Suppressor macrophage treated with lipopolysaccharide for 1 hour (primary cell): ENCODE results near the gene RDH13.

Experiments
- DNase-seq, 3 donors: peaks; one replicate each; pipeline ENCODE4 v3.0.0-alpha.2; 2020 to 2022

Gene RDH13

DNA sequence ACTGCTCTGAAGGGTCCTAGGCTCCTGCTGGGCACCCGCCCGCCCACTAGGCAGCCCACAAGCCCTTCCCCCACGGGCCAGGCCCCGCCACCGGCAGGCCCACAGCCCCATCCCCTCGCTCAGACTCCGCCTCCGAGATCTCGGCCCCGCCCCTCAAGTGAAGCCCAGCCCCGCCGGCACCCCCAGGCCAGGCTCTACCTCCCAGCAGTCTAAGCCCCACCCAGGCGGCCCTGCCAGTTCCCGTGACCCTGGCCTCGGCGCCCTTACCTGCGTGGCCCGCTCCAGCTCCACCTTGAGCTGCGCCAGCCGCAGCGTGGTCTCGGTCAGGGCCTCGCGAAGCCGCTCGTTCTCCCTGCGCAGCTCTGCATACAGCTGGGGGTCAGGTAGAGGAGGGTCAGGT is 29.0 kb upstream of the RDH13 start:
- no peak for DNase-seq

DNA sequence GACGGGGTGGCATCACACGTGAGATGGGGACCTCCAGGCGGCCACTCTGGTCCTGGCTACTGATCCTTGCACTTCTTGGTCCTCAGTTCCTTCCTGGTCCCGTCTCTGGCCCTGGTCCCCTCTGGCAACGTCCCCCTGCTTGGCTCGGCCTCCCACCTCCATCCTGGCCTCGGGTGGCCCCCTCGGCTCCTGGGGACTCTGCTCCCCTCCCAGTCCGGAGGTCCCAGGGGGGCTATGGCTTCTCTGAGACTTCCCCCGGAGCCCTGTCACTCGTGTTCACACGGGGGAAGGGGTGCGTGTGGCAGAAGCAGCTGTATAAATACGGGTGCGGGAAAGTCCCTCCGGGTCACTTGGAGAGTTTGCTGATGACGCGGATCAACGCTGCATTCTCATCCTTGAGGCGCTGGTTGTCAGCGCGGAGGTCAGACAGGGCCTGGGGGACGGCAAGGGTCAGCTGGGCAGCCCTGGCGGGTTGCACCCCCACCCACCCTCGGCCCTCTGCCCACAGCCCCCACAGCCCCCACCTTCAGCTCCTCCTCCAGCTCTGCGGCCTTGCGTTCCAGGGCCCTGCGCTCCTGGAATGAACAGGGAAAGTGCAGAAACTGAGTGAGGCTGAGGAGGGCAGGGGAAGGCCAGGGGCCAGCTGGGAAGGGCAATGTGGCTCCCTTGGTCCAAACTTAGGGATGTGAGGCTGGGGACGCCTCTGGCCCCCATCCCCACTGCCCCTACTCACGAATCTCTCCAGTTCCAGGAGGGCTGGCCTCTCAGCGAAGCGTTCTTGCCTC is 28.4 kb upstream of the RDH13 start:
- DNase-seq = no peak

DNA sequence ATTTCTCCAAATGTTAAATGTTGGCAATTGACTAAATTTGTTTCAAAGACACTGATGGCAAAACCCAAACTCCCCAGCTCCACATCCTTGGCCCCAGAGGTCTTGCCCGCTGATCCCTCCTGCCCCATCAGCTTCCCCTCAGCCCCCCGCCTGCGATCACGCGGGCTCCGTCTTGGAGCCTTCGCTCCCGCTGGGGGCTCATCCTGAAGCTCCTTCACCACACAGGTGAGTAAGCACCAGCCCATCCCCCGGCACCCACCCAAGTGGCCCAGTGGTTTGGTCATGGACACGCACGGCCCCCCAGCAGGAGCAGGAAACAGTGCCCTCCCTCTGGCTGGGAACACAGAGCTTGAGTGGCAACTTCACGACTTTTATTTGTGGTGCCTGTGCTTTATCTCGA is 27.6 kb upstream of the RDH13 start:
- no peak for DNase-seq

DNA sequence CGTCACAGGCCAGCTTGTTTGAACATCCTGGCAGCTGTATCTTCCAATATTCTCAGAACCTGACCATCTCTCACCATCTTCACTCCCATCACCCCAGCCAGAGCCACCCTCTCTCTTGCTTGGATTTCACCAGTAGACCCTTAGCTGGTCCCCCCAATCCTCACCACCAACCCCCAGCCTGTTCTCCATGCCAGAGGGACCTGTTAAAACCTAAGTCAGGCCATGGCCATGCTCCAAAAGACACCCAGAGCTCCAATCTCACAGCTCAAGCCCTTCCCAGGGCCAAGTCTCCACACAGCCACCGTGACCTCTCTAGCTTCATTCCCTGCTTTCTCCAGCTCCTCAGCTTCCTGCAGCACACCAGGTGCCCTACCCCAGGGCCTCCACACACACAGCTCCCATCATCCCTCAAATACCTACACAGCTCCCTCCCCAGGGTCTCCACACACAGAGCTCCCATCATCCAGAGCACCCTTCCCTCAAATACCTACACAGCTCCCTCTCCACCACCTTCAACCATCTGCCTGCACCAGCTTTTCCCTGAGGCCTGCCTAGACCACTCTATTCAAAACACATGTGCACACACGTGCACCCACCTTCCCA is 26.5 kb upstream of the RDH13 start:
- no peak for DNase-seq

DNA sequence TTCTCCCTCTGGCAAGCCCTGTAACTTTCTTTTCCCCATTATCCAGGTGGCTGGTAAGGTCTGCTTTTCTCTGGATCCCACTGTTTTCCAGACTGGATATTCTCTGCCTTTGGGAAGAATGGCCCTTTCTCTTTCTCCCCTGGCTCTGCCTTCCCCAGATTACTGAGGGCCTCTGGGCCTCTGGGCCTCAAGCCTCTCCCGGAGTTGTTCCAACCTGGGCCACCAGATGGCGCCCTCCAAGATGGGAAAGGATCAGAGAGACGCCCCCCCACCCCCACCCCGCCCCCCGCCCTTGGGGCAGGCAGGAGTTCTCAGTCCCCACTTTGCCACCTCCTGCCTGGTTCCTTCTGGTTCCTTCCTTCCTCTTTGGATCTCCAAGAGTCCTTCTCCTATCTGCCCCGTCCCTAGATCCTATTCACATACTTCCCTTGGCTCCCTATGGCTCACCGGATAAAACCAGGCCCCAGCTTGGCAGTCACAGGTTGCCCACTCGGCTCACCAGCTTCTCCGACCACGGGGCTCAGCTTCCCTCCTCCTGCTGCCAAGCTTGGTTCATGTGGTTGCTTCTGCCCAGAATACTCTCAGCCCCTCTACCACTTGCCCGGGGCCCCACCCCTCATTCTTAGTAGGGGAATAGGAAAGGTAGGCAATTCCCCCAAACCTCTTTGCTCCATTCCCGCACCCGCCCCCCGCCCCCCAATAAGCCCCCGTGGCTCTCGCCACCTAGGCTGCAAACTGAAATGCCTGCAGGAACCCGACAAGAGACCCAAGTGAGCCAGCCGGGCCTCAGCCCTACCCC is 25.8 kb upstream of the RDH13 start:
- peak; percentile 78 to 86 (median 79) for DNase-seq

DNA sequence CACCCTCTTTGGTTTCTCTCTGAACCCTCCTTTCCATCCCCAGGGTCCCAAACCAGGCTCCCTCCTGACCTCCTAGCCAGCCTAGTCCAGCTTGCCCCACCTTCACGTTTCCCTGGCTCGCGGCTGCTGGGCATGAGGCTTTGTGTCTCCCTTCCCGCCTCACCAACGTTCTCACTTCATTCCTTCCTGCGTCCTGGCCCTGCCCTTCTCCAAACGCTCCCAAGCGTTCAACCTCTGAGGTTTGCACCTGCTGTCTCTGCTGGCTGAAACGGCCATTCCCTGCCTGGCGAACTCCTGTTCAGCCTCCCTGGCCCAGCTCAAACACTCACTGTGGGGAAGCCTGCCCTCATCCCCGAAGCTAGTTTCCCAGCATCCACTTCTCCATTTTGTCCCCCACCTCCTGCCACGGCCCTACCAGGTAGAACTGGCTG is 25.1 kb upstream of the RDH13 start:
- DNase-seq = no peak

DNA sequence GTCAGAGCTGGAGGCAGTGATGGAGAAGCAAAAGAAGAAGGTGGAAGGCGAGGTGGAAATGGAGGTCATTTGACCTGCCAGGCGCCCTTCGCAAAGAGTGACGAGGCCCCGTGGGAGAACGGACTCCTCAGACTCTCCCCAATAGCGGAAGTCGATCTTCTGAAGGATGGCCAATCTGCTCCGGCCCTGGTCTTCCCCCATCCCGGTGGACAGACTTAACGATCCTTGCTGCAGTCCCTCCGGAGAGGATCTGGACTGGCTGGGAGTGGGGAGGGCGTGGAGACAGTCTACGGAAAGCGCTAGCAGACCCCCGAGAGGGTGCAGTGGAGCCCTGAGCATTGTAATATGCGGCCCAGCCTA is 24.6 kb upstream of the RDH13 start:
- peak; percentile 55 to 75 (median 63) for DNase-seq

DNA sequence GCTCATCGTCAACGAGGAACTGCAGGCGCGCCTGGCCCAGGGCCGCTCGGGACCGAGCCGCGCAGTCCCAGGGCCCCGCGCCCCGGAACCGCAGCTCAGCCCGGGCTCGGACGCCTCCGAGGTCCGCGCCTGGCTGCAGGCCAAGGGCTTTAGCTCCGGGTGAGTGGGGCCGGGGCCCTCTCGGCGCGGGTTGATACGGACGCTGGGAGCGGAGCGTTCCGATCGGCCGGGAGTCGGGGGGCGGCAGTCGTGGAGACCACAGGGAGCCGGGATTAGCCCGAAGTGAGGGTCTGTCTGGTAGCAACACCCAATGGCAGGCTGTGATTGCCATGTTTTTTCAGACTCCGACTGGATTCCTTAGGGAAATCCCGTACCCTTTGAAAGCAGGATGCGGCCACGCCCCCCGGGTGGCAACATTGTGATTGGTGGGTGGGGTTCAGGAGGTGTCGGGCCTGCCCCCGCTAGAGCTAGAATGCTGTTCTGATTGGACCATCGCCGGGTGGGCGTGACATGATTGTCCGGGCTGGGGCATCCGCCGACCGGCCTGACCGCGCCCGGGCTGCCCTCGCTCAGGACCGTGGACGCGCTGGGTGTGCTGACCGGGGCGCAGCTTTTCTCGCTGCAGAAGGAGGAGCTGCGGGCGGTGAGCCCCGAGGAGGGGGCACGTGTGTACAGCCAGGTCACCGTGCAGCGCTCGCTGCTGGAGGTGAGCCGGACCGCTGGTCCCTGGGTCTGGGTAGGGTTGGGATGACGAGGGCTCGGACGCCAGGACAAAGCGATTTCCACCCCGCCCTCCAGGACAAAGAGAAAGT is 24.0 kb upstream of the RDH13 start:
- peak; percentile 84 to 95 (median 90) for DNase-seq

DNA sequence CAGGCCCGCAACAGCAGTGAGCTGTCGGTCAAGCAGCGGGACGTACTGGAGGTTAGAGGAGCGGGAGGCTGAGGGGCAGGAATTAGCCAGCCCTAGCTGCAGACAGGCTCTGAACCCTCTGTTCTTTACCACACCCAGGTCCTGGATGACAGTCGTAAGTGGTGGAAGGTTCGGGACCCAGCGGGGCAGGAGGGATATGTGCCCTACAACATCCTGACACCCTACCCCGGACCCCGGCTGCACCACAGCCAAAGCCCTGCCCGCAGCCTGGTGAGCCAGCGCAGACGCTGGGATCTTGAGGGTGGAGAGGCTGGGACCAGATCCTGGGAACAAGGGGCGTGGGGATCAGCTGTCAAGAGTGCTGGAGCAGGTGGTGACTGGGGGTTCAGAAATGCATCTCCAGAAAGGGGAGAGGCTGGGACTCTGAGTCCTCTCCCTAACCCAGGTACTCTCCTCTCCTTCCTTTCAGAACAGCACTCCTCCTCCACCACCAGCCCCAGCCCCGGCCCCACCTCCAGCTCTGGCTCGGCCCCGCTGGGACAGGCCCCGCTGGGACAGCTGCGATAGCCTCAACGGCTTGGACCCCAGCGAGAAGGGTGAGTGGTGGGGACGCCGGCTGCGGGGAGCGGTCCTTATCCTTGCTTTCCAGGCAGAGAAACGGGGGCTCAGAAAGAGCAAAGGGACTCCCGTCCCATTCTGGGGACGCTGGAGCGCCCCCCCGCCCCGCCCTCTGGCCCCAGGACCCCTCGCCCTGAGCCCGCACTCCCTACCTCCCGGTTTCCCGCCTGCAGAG is 23.2 kb upstream of the RDH13 start:
- no peak for DNase-seq

DNA sequence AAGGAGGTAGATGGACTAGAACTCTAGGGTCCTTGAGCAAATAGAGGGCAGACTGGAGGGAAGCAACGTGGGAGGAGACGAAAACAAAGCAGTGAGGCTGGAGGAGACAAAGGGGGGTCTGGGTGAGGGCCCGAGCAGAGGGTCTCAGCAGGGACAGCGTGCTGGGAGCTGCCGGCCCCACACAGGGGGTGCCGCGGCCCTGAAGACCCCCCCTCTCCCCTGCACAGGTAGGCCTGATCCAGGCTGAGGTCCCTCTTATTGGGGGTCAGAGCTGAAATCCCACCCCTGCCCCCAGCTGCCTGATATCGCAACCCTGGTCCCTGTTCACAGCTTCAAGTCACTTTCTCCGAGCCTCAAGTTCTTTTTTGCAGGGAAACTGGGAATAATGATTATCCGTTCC is 21.5 kb upstream of the RDH13 start:
- DNase-seq = no peak

DNA sequence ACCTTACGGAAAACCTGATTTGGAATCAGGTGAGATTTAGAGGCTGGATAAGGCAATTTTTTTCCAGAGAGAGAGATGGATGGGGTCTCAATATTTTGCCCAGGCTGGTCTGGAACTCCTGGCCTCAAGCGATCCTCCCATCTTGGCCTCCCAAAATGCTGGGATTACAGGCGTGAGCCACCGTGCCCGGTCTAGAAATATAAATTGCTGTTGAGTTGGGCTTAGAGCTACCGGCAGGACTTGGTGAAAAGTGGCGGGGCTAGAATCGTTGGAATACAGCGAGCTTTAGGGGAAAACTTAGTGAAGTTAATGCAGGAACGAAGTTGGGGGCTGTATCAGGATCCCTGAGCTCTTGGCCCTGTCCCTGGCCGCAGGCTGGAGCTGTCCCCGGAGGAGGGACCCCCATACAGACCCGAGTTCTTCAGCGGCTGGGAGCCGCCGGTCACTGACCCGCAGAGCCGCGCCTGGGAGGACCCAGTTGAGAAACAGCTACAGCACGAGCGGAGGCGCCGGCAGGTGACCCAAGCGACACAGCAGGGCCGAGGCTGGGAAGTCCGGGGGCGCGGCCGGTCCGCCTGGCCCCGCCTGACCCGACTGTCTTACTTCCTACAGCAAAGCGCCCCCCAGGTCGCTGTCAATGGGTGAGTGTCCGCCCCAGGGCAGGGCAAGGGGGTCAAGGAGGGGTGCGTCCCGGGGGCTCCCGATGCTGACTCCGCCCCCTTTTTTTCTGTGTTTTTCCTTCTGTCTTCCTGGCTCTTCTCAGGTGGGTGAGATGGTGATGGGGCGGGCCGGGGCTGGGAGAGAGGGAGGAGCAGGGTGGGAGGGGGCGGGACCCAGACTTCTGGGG is 20.3 kb upstream of the RDH13 start:
- peak in 1 of 3 donors; percentile 28 for DNase-seq

DNA sequence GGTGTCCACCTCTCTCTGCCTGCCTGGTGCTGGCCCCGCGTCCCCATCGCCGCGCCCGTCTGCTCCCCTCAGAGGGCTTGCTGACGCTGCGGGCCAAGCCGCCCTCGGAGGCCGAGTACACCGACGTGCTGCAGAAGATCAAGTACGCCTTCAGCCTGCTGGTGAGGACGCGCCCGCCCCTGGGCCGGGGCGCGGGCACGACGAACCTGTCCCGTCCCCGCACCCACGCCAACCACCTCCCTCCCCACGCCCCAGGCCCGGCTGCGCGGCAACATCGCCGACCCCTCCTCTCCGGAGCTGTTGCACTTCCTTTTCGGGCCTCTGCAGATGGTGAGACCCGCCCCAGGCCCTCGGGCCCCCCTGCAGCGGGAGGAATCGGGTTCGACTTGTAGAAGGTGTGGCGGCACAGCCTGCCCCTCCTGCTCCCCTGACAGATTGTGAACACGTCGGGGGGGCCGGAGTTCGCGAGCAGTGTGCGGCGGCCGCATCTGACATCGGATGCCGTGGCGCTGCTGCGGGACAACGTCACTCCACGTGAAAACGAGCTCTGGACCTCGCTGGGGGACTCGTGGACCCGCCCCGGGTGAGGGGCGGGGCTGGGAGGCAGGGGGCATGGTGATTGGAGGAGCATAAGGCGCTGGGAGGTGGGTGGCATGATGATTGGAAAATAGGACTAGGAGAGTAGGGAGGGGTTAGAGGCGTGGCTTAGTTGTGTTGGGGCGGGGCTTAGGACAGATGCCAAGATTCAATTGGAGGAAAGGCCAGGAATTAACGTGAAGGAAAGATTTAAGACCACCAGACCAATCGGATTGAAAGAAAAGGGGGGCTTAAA is 19.3 kb upstream of the RDH13 start:
- DNase-seq = peak; percentile 63 to 81 (median 76)

DNA sequence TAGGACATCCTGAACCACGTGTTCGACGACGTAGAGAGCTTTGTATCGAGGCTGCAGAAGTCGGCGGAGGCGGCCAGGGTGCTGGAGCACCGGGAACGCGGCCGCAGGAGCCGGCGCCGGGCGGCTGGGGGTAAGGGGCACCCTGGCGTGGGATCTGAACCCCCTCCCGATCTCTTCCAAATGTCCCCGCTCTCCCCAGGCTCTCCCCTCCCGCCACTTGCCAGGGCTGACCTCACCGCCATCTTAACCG is 18.7 kb upstream of the RDH13 start:
- DNase-seq = no peak

DNA sequence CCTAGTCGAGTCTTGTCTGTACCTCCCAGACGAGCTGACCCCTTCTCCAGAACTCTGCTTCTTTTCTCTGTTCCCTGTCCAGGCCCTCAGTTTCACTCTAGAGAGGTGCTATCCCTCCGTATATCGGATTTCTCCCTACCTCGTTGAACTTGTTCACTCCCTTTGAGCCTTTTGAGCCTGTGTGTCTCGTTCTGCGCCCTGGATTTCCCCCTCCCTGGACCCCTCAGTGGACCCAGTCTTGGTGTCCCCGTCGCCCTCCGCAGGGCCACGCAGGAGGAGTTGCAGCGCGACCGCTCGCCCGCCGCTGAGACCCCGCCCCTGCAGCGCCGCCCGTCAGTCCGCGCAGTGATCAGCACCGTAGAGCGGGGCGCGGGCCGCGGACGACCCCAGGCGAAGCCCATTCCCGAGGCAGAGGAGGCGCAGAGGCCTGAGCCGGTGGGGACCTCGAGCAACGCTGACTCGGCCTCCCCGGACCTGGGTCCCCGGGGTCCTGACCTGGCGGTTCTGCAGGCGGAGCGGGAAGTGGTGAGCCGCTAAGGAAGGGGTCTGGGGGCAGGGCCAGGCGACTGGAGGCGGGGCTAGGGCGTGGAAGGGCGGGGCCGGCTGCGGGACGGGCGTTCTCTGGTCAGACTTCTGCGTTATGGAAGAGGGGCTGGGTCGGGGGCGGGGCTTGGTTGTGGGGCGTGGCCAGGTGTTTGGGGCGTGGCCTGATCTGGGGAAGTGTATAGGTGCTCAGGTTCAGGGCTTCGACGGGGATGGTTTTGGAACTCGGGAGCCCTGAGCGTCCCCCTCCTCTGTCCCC is 18.2 kb upstream of the RDH13 start:
- DNase-seq = peak; percentile 80 to 91 (median 84)

DNA sequence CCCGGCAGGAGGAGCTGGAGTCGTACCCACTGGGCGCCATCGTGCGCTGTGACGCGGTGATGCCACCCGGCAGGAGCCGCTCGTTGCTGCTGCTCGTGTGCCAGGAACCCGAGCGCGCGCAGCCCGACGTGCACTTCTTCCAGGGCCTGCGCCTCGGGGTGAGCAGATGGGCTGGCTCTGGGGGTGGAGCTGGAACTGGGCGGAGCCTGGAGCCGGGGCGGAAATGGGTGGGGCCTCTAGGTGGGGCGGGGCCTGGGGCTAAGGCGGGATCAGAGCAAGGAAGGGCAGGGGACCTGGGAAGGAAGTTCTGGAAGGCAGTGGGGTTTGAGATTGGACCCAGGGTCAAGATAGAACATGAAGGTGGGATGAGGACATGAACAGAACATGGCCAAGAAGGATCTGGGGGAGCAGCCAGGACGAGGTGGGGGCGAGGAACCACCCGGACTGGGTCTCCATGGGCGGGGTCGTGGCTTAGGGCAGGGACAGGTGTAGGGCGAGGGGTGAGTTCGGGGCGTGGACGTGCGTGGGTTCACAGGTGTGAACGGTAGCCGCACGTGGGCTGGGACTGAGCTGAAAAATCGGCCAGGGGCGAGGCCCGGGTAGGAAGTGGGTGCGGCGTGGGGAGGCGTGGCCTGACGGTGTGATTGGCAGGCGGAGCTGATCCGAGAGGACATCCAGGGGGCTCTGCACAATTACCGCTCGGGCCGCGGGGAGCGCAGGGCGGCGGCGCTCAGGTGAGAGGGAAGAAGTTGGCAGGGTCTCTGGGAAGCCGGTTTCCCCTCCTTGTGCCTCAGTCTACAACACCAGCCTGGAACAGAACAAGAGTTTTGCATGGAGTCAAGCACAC is 17.4 kb upstream of the RDH13 start:
- peak; percentile 81 to 91 (median 85) for DNase-seq

DNA sequence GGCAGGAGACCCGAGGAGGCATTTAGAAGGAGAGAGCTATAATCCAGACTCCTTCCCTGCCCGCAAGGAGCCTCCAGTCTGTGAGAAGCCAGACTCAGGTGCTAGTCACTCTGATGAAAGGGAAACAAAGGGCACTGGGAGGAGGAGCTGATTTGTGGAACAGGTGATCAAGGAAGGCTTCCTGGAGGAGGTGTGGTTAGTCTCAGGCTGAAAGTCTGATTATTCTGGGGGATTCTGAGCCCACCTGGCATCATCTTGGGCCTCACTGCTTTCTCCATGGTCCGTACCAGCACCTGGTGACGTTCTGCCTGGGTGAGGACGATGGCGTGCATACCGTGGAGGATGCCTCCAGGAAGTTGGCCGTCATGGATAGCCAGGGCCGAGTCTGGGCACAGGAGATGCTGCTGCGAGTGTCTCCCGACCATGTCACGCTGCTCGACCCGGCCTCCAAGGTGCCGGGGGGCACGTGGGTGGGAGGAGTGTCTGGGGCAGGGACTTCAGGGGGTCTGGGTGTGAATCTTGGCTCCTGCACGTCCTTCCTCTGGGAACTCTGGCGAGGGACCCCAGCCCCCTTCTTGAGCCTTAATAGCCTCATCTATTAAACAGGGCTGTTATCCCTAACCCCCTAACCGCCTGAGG is 16.6 kb upstream of the RDH13 start:
- DNase-seq = no peak

DNA sequence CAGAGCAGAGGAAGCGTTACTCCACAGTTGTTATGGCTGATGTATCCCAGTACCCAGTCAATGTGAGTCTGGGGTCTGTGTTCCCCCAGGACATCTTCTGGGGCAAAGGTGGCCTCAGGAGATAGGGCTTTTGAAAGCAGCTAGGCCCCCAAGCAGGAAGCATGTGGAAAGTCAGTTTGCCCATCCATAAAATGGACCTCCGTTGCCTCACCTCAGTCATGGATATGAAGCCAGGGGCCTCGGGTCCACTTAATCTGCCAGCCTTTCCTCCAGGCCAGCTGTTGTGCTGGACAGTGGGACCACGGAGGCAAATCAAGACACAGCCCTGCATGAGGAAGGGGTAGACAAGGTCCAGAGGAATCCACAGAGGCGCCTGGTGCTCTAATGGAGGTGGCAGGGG is 16.0 kb upstream of the RDH13 start:
- no peak for DNase-seq

DNA sequence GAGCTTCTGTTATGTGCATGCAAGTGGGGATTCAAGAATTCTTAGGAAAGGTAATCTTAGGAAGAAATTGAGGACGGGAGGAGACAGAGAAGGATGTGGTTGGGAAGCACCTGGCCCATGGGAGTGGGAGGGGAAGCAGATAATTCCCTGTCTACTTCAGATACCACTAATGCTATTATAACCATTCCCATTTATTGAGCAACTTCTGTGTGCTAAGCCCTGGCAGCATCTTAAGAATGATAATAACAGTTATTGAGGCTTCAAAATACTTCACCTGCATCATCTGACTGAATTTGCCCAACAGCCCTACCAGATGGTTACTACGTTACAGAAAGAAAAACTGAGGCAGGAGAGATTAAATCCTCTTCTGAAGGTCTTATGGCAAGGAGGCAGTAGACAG is 14.2 kb upstream of the RDH13 start:
- DNase-seq = no peak
